Lung (tissue), 12 donors: ENCODE measurements around the gene FKBP6. TPM values are rescaled to one million over a fixed set of nuclear protein-coding genes. Genes with fewer than 3 reads are reported as not detected.
A peak's percentile ranks its signal among the peaks of the same experiment; 100 is the strongest.

Source experiments
- ATAC-seq: fragments of 200-7000 bp; cut with Tn5 transposase; one replicate; pipeline ENCODE4 v1.9.1; 2020; ENCODE audit warnings: moderate number of reproducible peaks; ENCODE audit not compliant: insufficient read depth, low FRiP score
- DNase-seq, 3 donors: peaks; one replicate each; pipeline ENCODE4 v3.0.0-alpha.2; 2013 to 2017
- H3K27ac ChIP-seq, 2 donors: one replicate each; pipeline ENCODE4 v1.5.1; 2013; ENCODE audit warnings: mild to moderate bottlenecking in 2 of 2, moderate library complexity in 2 of 2, control low read depth in 1 of 2, inconsistent platforms in 1 of 2, low read depth in 1 of 2, low read length in 1 of 2
- H3K27me3 ChIP-seq, 3 donors: one replicate each; pipeline ENCODE4 v1.5.1; 2013; ENCODE audit warnings: low read length in 2 of 3; ENCODE audit not compliant: control insufficient read depth in 3 of 3, insufficient read depth in 3 of 3
- H3K36me3 ChIP-seq, 4 donors: one replicate each; pipeline ENCODE4 v1.5.1; 2013; ENCODE audit warnings: low read length in 4 of 4, mild to moderate bottlenecking in 1 of 4, moderate library complexity in 1 of 4; ENCODE audit not compliant: control insufficient read depth in 4 of 4, insufficient read depth in 4 of 4
- H3K4me1 ChIP-seq, 5 donors: one replicate each; pipeline ENCODE4 v1.5.1; 2013; ENCODE audit warnings: low read length in 5 of 5, mild to moderate bottlenecking in 2 of 5, moderate library complexity in 1 of 5; ENCODE audit not compliant: control insufficient read depth in 5 of 5, insufficient read depth in 5 of 5
- H3K4me3 ChIP-seq: one replicate; pipeline ENCODE4 v1.5.1; 2013; ENCODE audit warnings: mild to moderate bottlenecking, control low read depth, moderate library complexity
- H3K9ac ChIP-seq, 2 donors: one replicate each; pipeline ENCODE4 v1.5.1; 2013; ENCODE audit warnings: low read length in 2 of 2, control low read depth in 1 of 2; ENCODE audit not compliant: insufficient read depth in 1 of 2
- H3K9me3 ChIP-seq, 4 donors: one replicate each; pipeline ENCODE4 v1.5.1; 2013; ENCODE audit warnings: low read length in 3 of 4, mild to moderate bottlenecking in 1 of 4, moderate library complexity in 1 of 4; ENCODE audit not compliant: control insufficient read depth in 4 of 4, insufficient read depth in 3 of 4
- CTCF ChIP-seq: IDR thresholded peaks from 2 replicates; pipeline ENCODE4 v1.5.1; 2012; ENCODE audit warnings: mild to moderate bottlenecking; ENCODE audit errors: control extremely low read depth, extremely low read depth
- WGBS, 2 donors: extraction: QIAGEN DNeasy Blood & Tissue Kit; methylation state at CpG; one replicate each; pipeline ENCODE4 v1.1.7; 2013; 5-methylcytosine and 5-hydroxymethylcytosine counted together
- polyA plus RNA-seq, 2 donors: library from polyadenylated mRNA; stranded (reverse); fragments of 200-250 nt; gene quantifications; one replicate each; pipeline ENCODE4 v1.2.1, GENCODE V29; 2013
- total RNA-seq, 2 donors: library from RNA; depleted of rRNA in 1 of 2; stranded (reverse); fragments of >200 nt in 1 of 2; gene quantifications; one replicate each; pipeline ENCODE4 v1.2.1, GENCODE V29; 2014 to 2021
- donor health status: control.
- donor health status: control.
- donor health status: Bipolar disorder and iron deficiency.
- donor health status: healthy.
- donor health status: DM: yes; HTN: yes; CAD: no.

FKBP6 gene
- total and polyA plus RNA-seq, 4 donors = 0.08 to 1.5 TPM; not detected in 2

GRCh38 chr7:73329861-73330581, 2.1 kb downstream of the FKBP6 start:
- no peak overlapping the region for H3K4me3 ChIP-seq
- H3K9me3 ChIP-seq = peaks cover 0 to 1% (median 0%) of the 10 kb centered on the region in 4 donors
- 52 to 55% methylated on average over 11 of the region's 11 CpGs for WGBS, 2 donors
- H3K36me3 ChIP-seq = no peaks in the 10 kb centered on the region
- no peaks in the 10 kb centered on the region for H3K27me3 ChIP-seq
- ATAC-seq = no peak
- peak in 2 of 3 donors; percentile 57 to 63 for DNase-seq
- no peak overlapping the region for H3K27ac ChIP-seq
- TF ChIP-seq CTCF = no peak
- no peak overlapping the region for H3K9ac ChIP-seq
- H3K4me1 ChIP-seq = peaks cover 0 to 7% (median 0%) of the 10 kb centered on the region in 5 donors

GRCh38 chr7:73330772-73331171, 2.8 kb downstream of the FKBP6 start:
- H3K27ac ChIP-seq = no peak overlapping the region
- 79 to 89% methylated on average over 6 of the region's 6 CpGs for WGBS, 2 donors
- no peak overlapping the region for H3K4me3 ChIP-seq
- no peak overlapping the region for H3K9ac ChIP-seq
- no peak for DNase-seq
- H3K9me3 ChIP-seq = peaks cover 0 to 1% (median 0%) of the 10 kb centered on the region in 4 donors
- no peaks in the 10 kb centered on the region for H3K36me3 ChIP-seq
- TF ChIP-seq CTCF = no peak
- H3K4me1 ChIP-seq = peaks cover 0 to 7% (median 0%) of the 10 kb centered on the region in 5 donors
- ATAC-seq = no peak
- H3K27me3 ChIP-seq = no peaks in the 10 kb centered on the region

- no peaks in the 10 kb centered on the region for H3K27me3 ChIP-seq
- no peak overlapping the region for H3K9ac ChIP-seq
- DNase-seq (no peak), ATAC-seq (no peak)
- no peak overlapping the region for H3K27ac ChIP-seq
- H3K4me1 ChIP-seq = peaks cover 0 to 7% (median 0%) of the 10 kb centered on the region in 5 donors
- H3K36me3 ChIP-seq = no peaks in the 10 kb centered on the region
- no peak overlapping the region for H3K4me3 ChIP-seq
- H3K9me3 ChIP-seq = peaks cover 0 to 1% (median 0%) of the 10 kb centered on the region in 4 donors
- 65 to 69% methylated on average over 6 of the region's 6 CpGs for WGBS, 2 donors
- TF ChIP-seq CTCF = no peak
Observed at GRCh38 chr7:73332447-73332846, 4.5 kb downstream of the FKBP6 start.
